Thoracic aorta (tissue), 2 donors: Measurements from ENCODE around the gene ERLEC1. TPM values are rescaled to one million over a fixed set of nuclear protein-coding genes. Genes with fewer than 3 reads are reported as not detected.
"Not testable (repeated sequence)": the region's sequence is repeated elsewhere in the genome, so short reads cannot be mapped to it uniquely, and the experiment has no call there.

ENCODE experiments used
- ATAC-seq: fragments of 150-250 bp; one replicate; pipeline ENCODE4 v1.8.0; 2017; ENCODE audit warnings: low read depth; ENCODE audit not compliant: insufficient number of reproducible peaks, low FRiP score
- DNase-seq: peaks from one replicate; pipeline ENCODE4 v3.0.0-alpha.2; 2020; ENCODE audit warnings: low spot score
- H3K27ac ChIP-seq, 2 donors: fragments of 200-600 bp; sonication (generic); 1 replicate in 1 of 2; 2 replicates in 1 of 2; pipeline ENCODE4 v1.5.1; 2016; ENCODE audit warnings: mild to moderate bottlenecking in 2 of 2, moderate library complexity in 2 of 2
- H3K27me3 ChIP-seq: fragments of 200-600 bp; sonication (generic); replicated peaks from 2 replicates; pipeline ENCODE4 v1.6.0; 2016; ENCODE audit warnings: mild to moderate bottlenecking; ENCODE audit not compliant: insufficient read depth
- H3K36me3 ChIP-seq: fragments of 200-600 bp; sonication (generic); one replicate; pipeline ENCODE4 v1.5.1; 2016
- H3K4me1 ChIP-seq, 2 donors: fragments of 200-600 bp; sonication (generic); 1 replicate in 1 of 2; 2 replicates in 1 of 2; pipeline versions ENCODE4 v1.5.1 to v1.6.0; 2016; ENCODE audit warnings: low read depth in 2 of 2, mild to moderate bottlenecking in 1 of 2; ENCODE audit not compliant: control insufficient read depth in 1 of 2
- H3K4me3 ChIP-seq: fragments of 200-600 bp; sonication (generic); 2 replicates; pipeline ENCODE4 v1.5.1; 2016; ENCODE audit warnings: mild to moderate bottlenecking
- H3K9me3 ChIP-seq: fragments of 200-600 bp; sonication (generic); 2 replicates; pipeline ENCODE4 v1.5.1; 2016
- total RNA-seq, 2 donors: library from RNA; depleted of rRNA; stranded (reverse); fragments of >200 nt; gene quantifications; one replicate each; pipeline versions ENCODE4 v1.1.0 to v1.2.3, GENCODE V29; 2016
- TF ChIP-seq, protein P1 (sequence below): fragments of 200-600 bp; sonication (generic); IDR thresholded peaks from one replicate; pipeline ENCODE4 v1.5.1; 2019; ENCODE audit warnings: antibody characterized with exemption

Gene ERLEC1
- total RNA-seq, 2 donors from 2014 or later, result 50.3 to 88.5 TPM

DNA sequence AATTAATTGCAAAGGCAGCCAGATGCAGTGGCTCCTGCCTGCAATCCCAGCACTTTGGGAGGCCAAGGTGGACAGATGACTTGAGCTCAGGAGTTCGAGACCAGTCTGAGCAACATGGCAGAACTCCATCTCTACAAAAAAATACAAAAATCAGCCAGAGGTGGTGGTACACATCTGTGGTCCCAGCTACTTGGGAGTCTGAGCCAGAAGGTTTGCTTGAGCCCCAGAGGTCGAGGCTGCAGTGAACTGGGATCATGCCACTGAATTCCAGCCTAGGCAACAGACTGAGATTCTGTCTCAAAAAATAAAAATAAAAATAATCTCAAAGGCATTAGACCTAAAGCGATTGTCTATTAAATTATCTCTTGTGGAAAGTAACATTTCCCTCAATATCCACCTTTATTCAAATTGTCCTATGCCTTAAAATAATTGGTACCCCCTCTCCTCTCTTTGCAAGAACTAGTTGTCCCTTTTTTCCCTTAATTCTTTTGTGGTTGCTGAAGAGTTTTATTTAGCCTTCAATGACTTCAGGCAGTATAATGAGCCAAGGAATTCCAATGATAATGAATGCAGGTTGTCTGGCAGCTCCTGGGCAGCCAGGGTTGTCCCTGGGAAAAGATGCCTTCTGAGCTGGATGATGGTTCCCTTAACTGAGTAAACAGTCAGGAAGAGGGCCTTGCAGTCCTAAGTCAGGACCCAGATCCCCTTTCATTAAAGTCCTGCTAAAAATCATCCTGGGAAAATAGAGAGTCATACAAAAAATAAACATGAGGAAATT is 40.7 kb downstream of the ERLEC1 start:
- ATAC-seq, result no peak
- no peaks in the 10 kb centered on the region for H3K27me3 ChIP-seq
- no peaks in the 10 kb centered on the region for H3K4me1 ChIP-seq
- DNase-seq, result no peak
- no peak overlapping the region for H3K27ac ChIP-seq
- TF ChIP-seq, protein P1, sequence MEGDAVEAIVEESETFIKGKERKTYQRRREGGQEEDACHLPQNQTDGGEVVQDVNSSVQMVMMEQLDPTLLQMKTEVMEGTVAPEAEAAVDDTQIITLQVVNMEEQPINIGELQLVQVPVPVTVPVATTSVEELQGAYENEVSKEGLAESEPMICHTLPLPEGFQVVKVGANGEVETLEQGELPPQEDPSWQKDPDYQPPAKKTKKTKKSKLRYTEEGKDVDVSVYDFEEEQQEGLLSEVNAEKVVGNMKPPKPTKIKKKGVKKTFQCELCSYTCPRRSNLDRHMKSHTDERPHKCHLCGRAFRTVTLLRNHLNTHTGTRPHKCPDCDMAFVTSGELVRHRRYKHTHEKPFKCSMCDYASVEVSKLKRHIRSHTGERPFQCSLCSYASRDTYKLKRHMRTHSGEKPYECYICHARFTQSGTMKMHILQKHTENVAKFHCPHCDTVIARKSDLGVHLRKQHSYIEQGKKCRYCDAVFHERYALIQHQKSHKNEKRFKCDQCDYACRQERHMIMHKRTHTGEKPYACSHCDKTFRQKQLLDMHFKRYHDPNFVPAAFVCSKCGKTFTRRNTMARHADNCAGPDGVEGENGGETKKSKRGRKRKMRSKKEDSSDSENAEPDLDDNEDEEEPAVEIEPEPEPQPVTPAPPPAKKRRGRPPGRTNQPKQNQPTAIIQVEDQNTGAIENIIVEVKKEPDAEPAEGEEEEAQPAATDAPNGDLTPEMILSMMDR, result no peak
- H3K36me3 ChIP-seq, result no peaks in the 10 kb centered on the region
- no peak overlapping the region for H3K4me3 ChIP-seq
- H3K9me3 ChIP-seq, result peaks cover 5% of the 10 kb centered on the region

DNA sequence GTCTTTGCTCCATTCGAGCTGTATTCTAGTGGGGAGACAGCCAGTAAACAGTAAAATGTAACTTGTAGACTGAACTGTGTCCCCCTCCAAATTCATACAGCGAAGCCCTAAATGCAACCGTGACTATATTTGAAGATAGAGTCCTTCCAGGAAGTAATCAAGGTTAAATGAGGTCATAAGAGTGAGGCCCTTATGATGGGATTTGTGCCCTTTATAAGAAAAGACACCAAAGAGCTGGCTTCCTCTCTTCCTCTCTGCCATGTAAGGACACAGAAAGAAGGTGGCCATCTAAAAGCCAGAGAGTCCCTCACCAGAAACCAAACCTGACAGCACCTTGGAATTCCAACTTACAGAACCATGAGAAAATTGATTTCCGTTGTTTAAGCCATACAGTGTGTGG is 41.5 kb downstream of the ERLEC1 start:
- DNase-seq (no peak), ATAC-seq (no peak)
- H3K4me1 ChIP-seq, result no peaks in the 10 kb centered on the region
- no peak overlapping the region for H3K4me3 ChIP-seq
- H3K27me3 ChIP-seq, result no peaks in the 10 kb centered on the region
- H3K27ac ChIP-seq, result no peak overlapping the region
- H3K9me3 ChIP-seq, result peaks cover 5% of the 10 kb centered on the region
- TF ChIP-seq, protein P1, result no peak
- no peaks in the 10 kb centered on the region for H3K36me3 ChIP-seq

DNA sequence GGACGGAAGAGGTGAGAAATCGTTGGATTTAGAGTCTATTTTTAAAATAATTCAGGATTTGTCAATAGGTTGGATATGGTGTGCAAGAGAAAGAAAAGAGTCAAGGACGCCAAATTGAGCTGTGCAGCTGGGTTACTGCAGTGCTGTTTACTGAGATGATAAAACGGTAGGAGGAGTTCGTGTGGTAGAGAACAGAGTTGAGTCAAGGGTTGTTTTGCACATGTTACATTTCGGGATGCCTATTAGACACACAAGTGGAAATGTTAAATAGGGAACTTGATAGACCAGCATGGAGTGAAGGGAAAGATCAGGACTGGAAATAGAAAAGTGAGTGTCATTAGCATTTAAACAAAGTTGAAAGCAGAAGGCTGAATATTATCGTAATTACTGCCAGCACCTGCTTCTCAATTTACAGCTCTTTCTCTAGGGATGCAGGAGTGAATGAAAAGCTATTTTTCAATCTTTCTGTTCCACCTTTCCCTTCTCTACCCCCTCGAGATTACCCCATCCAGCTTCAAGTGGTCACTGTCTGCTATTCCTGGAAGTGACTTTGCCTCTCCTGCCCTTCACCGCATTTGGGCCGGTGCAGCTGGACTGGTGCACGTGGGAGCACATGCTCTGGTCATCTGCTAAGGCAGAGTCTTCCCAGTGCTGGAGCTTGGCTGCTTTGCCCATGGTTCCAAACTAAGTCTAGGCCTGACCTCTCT is 42.6 kb downstream of the ERLEC1 start:
- Histone ChIP-seq H3K27ac (no peak overlapping the region), H3K27me3 (no peaks in the 10 kb centered on the region), H3K4me1 (no peaks in the 10 kb centered on the region), H3K9me3 (peaks cover 5% of the 10 kb centered on the region), H3K36me3 (no peaks in the 10 kb centered on the region), H3K4me3 (no peak overlapping the region)
- DNase-seq, result no peak
- no peak for ATAC-seq
- TF ChIP-seq, protein P1, result no peak

DNA sequence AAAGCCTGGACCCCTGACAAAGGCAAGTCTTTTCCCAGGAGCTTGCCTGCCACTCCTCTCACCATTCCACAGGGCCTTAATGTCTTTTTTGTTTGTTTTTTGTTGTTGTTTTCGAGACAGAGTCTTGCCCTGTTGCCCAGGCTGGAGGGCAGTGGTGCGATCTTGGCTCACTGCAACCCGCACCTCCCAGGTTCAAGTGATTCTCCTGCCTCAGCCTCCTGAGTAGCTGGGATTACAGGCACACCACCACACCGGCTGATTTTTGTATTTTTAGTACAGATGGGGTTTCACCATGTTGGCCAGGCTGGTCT is 43.1 kb downstream of the ERLEC1 start:
- not testable (repeated sequence) for H3K9me3 ChIP-seq, H3K27ac ChIP-seq, DNase-seq, ATAC-seq, H3K4me3 ChIP-seq, H3K27me3 ChIP-seq, H3K36me3 ChIP-seq, H3K4me1 ChIP-seq

DNA sequence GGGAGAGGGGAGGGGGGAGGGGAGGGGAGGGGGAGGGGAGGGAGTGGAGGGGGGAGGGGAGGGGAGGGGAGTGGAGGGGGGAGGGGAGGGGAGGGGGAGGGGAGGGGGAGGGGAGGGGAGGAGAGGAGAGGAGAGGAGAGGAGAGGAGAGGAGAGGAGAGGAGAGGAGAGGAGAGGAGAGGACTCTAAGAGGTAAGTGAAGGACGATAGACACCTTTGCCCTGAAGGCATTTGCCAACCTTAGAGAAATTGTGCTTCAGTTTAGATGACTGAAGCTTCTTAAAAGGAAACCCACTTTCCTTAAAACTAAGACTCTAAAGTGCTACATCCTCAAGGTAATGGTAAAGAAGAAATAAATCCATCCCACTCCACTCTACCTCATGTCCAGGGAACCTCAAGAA is 53.7 kb downstream of the ERLEC1 start:
- TF ChIP-seq, protein P1, result no peak
- Histone ChIP-seq H3K9me3 (no peaks in the 10 kb centered on the region), H3K27ac (no peak overlapping the region), H3K4me3 (no peak overlapping the region), H3K4me1 (no peaks in the 10 kb centered on the region), H3K36me3 (no peaks in the 10 kb centered on the region), H3K27me3 (no peaks in the 10 kb centered on the region)
- DNase-seq, result no peak
- ATAC-seq, result no peak

DNA sequence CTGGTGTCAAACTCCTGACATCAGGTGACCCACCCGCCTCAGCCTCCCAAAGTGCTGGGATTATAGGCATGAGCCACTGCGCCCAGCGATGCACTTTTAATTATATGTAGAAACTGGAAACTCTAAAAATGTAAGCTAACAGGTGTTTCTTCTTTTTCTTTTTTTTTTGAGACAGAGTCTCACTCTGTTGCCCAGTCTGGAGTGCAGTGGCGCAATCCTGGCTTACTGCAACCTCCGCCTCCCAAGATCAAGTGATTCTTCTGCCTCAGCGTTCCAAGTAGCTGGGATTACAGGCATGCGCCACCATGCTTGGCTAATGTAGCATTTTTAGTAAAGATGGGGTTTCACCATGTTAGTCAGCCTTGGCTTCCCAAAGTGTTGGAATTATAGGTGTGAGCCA is 54.8 kb downstream of the ERLEC1 start:
- not testable (repeated sequence) for DNase-seq, H3K27ac ChIP-seq, H3K9me3 ChIP-seq, H3K4me3 ChIP-seq, ATAC-seq, H3K27me3 ChIP-seq, H3K4me1 ChIP-seq, H3K36me3 ChIP-seq
